Ishikawa (cell line): ENCODE results near the gene PARVB.

Source experiments
- CEBPB ChIP-seq: IDR thresholded peaks from 2 replicates; pipeline ENCODE4 v1.6.1; 2012
- CREB1 ChIP-seq: IDR thresholded peaks from 2 replicates; pipeline ENCODE4 v1.6.1; 2012; ENCODE audit warnings: low read depth
- EGR1 ChIP-seq: IDR thresholded peaks from 2 replicates; pipeline ENCODE4 v1.6.1; 2012
- EP300 ChIP-seq: IDR thresholded peaks from 2 replicates; pipeline ENCODE4 v1.6.1; 2012; ENCODE audit warnings: borderline replicate concordance
- FOXM1 ChIP-seq: IDR thresholded peaks from 2 replicates; pipeline ENCODE4 v1.6.1; 2012; ENCODE audit warnings: low read depth, borderline replicate concordance
- NFIC ChIP-seq: IDR thresholded peaks from 2 replicates; pipeline ENCODE4 v1.6.1; 2012
- RAD21 ChIP-seq: IDR thresholded peaks from 2 replicates; pipeline ENCODE4 v1.6.1; 2012; ENCODE audit warnings: low read depth
- YY1 ChIP-seq: IDR thresholded peaks from 2 replicates; pipeline ENCODE4 v1.6.1; 2012; ENCODE audit warnings: low read depth
- ZBTB7A ChIP-seq: IDR thresholded peaks from 2 replicates; pipeline ENCODE4 v1.6.1; 2012; ENCODE audit warnings: low read depth
- TF ChIP-seq, protein P1 (sequence below): IDR thresholded peaks from 2 replicates; pipeline ENCODE4 v1.6.1; 2012; ENCODE audit warnings: low read depth, mild to moderate bottlenecking
- TF ChIP-seq, protein P2 (sequence below): IDR thresholded peaks from 2 replicates; pipeline ENCODE4 v1.6.1; 2012
- TF ChIP-seq, protein P3 (sequence below): IDR thresholded peaks from 2 replicates; pipeline ENCODE4 v1.6.1; 2012

DNA sequence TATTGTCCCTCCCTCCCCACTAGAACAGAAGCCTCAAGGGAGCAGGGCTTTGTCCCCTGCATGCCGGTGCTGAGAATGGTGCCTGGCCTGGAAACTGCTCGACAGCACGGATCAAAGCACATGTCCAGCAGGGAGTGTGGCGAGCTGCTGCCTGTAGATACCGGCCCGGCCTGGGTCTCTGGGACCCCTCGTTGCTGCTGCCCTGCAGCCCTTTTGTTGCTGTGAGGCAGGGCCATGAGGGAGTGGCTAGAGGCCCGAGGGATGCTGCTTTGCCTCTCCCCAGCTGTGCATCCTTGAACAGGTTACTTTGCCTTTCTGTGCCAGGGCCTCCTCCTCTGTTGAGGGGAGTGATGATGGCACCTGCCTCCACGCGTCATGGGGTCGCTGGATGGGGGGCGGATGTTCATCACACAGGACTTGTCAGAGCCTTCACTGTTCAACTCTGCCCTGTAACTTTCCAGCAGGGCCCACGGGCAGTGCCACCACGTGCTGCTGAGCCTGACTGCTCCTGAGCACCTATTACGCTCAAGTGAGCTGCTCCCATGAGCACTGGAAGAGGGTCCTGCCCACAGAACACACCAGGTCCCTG, 141.3 kb downstream of the PARVB start:
- TF ChIP-seq NFIC (no peak), RAD21 (no peak), CEBPB (no peak), EP300 (no peak), EGR1 (no peak), YY1 (no peak), CREB1 (no peak), FOXM1 (no peak), ZBTB7A (no peak)
- TF ChIP-seq, protein P1, sequence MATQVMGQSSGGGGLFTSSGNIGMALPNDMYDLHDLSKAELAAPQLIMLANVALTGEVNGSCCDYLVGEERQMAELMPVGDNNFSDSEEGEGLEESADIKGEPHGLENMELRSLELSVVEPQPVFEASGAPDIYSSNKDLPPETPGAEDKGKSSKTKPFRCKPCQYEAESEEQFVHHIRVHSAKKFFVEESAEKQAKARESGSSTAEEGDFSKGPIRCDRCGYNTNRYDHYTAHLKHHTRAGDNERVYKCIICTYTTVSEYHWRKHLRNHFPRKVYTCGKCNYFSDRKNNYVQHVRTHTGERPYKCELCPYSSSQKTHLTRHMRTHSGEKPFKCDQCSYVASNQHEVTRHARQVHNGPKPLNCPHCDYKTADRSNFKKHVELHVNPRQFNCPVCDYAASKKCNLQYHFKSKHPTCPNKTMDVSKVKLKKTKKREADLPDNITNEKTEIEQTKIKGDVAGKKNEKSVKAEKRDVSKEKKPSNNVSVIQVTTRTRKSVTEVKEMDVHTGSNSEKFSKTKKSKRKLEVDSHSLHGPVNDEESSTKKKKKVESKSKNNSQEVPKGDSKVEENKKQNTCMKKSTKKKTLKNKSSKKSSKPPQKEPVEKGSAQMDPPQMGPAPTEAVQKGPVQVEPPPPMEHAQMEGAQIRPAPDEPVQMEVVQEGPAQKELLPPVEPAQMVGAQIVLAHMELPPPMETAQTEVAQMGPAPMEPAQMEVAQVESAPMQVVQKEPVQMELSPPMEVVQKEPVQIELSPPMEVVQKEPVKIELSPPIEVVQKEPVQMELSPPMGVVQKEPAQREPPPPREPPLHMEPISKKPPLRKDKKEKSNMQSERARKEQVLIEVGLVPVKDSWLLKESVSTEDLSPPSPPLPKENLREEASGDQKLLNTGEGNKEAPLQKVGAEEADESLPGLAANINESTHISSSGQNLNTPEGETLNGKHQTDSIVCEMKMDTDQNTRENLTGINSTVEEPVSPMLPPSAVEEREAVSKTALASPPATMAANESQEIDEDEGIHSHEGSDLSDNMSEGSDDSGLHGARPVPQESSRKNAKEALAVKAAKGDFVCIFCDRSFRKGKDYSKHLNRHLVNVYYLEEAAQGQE = no peak
- TF ChIP-seq, protein P2, sequence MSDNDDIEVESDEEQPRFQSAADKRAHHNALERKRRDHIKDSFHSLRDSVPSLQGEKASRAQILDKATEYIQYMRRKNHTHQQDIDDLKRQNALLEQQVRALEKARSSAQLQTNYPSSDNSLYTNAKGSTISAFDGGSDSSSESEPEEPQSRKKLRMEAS = no peak
- TF ChIP-seq, protein P3, sequence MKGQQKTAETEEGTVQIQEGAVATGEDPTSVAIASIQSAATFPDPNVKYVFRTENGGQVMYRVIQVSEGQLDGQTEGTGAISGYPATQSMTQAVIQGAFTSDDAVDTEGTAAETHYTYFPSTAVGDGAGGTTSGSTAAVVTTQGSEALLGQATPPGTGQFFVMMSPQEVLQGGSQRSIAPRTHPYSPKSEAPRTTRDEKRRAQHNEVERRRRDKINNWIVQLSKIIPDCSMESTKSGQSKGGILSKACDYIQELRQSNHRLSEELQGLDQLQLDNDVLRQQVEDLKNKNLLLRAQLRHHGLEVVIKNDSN = no peak
